Muscle of leg (tissue), 11 donors: Measurements from ENCODE around the gene KIRREL3. TPM values are rescaled to one million over a fixed set of nuclear protein-coding genes. Genes with fewer than 3 reads are reported as not detected.

Experiments used
- DNase-seq: peaks from one replicate; pipeline ENCODE4 v3.0.0; 2013
- H3K27ac ChIP-seq: one replicate; pipeline ENCODE4 v1.5.1; 2013; ENCODE audit warnings: mild to moderate bottlenecking, low read length, control low read depth
- H3K27me3 ChIP-seq: one replicate; pipeline ENCODE4 v1.6.1; 2013; ENCODE audit warnings: low read length; ENCODE audit not compliant: control insufficient read depth, insufficient read depth
- H3K36me3 ChIP-seq: one replicate; pipeline ENCODE4 v1.6.1; 2013; ENCODE audit warnings: low read length; ENCODE audit not compliant: control insufficient read depth, insufficient read depth
- H3K4me1 ChIP-seq: one replicate; pipeline ENCODE4 v1.6.1; 2013; ENCODE audit warnings: low read length; ENCODE audit not compliant: control insufficient read depth, insufficient read depth
- H3K4me3 ChIP-seq: one replicate; pipeline ENCODE4 v1.5.1; 2013; ENCODE audit warnings: low read length, control low read depth
- H3K9me3 ChIP-seq: replicated peaks from 2 replicates; pipeline ENCODE4 v1.6.1; 2013; ENCODE audit warnings: low read depth, low read length; ENCODE audit not compliant: control insufficient read depth
- WGBS: methylation state at CpG from one replicate; pipeline ENCODE4 v1.1.5; 2013; ENCODE audit warnings: missing lambda C conversion rate; ENCODE audit not compliant: insufficient coverage; 5-methylcytosine and 5-hydroxymethylcytosine counted together
- polyA plus RNA-seq, 8 donors: library from polyadenylated mRNA; unstranded; fragments of 120-200 nt; gene quantifications; one replicate each; pipeline versions ENCODE4 v1.2.1 to v1.2.3, GENCODE V29; 2013; ENCODE audit warnings: inconsistent platforms in 1 of 8, low replicate concordance in 1 of 8; ENCODE audit not compliant: insufficient read length in 8 of 8, insufficient read depth in 1 of 8
- total RNA-seq: library from RNA; stranded (reverse); fragments of 120-200 nt; gene quantifications from one replicate; pipeline ENCODE4 v1.2.4, GENCODE V29; 2013

KIRREL3 gene
- total and polyA plus RNA-seq, 9 donors = 0.27 to 1.8 (median 0.93) TPM

DNA sequence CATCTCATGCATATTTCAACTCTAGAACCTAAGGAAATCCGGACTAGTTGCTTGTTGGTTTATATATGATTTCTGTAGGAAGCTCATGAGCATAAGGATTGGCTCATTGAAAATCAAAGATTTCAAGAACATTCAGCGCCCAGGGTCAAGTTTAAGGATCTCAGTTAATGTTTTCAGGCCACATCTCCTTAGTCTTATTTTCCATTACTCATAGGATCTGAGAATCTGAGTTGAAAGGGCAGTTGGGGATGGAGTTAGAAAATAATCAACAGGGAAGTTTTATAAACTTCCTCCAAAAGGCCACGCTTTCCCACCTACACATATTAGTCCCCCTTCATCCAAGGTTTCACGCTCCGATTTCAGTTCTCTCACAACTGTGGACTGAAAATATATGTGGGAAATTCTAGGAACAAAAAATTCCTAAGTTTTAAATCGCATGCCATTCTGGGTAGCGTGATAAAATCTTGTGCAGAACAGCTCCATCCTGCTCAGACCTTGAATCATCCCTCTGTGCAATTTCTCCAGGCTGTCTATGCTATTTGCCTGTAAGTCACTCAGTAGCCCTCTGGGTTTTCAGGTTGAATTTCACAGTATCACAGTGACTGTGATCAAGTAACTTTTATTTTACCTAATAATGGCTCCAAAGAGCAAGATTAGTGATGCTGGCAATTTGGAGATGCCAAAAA is 160.2 kb downstream of the KIRREL3 start:
- Histone ChIP-seq H3K27me3 (no peaks in the 10 kb centered on the region), H3K36me3 (no peaks in the 10 kb centered on the region), H3K4me3 (no peak overlapping the region), H3K4me1 (no peaks in the 10 kb centered on the region), H3K9me3 (no peaks in the 10 kb centered on the region), H3K27ac (no peak overlapping the region)
- WGBS = 53% methylated on average over 2 of the region's 7 CpGs
- no peak for DNase-seq

- WGBS = 33% methylated on average over 1 of the region's 7 CpGs
- no peaks in the 10 kb centered on the region for H3K9me3 ChIP-seq
- H3K27me3 ChIP-seq = no peaks in the 10 kb centered on the region
- peaks cover 2% of the 10 kb centered on the region for H3K4me1 ChIP-seq
- no peaks in the 10 kb centered on the region for H3K36me3 ChIP-seq
- H3K4me3 ChIP-seq = no peak overlapping the region
- H3K27ac ChIP-seq = no peak overlapping the region
- DNase-seq = no peak
Observed at GRCh38 chr11:126839496-126839895, 161.1 kb downstream of the KIRREL3 start.

DNA sequence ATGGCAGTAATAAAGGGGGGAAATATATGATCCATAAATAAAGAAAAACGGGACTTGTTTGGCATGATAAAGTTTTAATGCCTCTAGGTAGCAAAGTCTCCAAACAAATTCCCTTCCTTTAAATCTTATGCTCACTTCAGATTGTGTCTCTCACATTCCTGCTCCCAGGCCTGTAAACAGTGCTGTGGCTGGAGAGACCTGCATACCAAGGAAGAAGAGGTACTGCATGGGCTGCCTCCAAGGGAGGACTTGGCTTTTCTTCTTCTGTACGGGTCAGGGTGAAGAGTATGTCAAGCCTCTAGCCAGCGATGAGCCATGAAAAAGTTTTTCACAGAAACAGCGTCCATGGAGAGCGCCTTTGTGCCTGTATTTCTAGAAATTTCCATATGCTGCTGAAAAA is 161.8 kb downstream of the KIRREL3 start:
- H3K27ac ChIP-seq = no peak overlapping the region
- no peak for DNase-seq
- WGBS = 100% methylated on average over 2 of the region's 5 CpGs
- H3K4me1 ChIP-seq = peaks cover 2% of the 10 kb centered on the region
- H3K4me3 ChIP-seq = no peak overlapping the region
- no peaks in the 10 kb centered on the region for H3K27me3 ChIP-seq
- no peaks in the 10 kb centered on the region for H3K36me3 ChIP-seq
- no peaks in the 10 kb centered on the region for H3K9me3 ChIP-seq

- no peak for DNase-seq
- no CpG with 5 or more reads among the region's 3 CpGs for WGBS
- Histone ChIP-seq H3K4me3 (no peak overlapping the region), H3K9me3 (no peaks in the 10 kb centered on the region), H3K4me1 (peaks cover 2% of the 10 kb centered on the region), H3K36me3 (no peaks in the 10 kb centered on the region), H3K27me3 (no peaks in the 10 kb centered on the region), H3K27ac (no peak overlapping the region)
Observed at GRCh38 chr11:126837581-126837980, 163.0 kb downstream of the KIRREL3 start.

GRCh38 chr11:126834573-126834972 is 166.0 kb downstream of the KIRREL3 start:
- H3K4me3 ChIP-seq = no peak overlapping the region
- WGBS = 87% methylated on average over 5 of the region's 8 CpGs
- no peaks in the 10 kb centered on the region for H3K36me3 ChIP-seq
- H3K27me3 ChIP-seq = no peaks in the 10 kb centered on the region
- no peak overlapping the region for H3K27ac ChIP-seq
- H3K9me3 ChIP-seq = no peaks in the 10 kb centered on the region
- H3K4me1 ChIP-seq = peaks cover 2% of the 10 kb centered on the region
- peak; percentile 26 for DNase-seq

DNA sequence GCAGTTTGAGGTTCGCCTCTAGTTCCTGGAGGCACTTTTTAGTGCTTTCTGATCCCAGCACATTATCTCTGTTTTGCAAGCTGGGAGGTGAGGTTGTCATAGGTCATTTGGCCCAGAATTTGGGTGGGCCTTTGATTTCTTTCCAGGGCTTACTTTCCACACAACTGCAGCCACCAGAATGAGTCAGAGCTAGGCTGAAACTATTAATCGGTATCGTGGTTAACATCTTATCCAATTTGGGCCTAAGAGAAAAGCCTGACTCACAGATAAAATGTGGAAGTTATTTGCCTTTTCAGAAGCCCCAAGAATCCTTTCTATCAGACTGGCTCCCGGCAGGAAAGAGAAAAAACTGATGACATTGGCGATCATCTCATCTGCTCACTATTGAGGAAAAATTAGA is 166.4 kb downstream of the KIRREL3 start:
- DNase-seq = peak; percentile 53
- H3K4me1 ChIP-seq = peaks cover 2% of the 10 kb centered on the region
- 63% methylated on average over 2 of the region's 5 CpGs for WGBS

GRCh38 chr11:126833065-126833464 is 167.5 kb downstream of the KIRREL3 start:
- WGBS = no CpG with 5 or more reads among the region's 1 CpG
- Histone ChIP-seq H3K27me3 (no peaks in the 10 kb centered on the region), H3K36me3 (no peaks in the 10 kb centered on the region), H3K4me3 (no peak overlapping the region), H3K4me1 (peaks cover 2% of the 10 kb centered on the region), H3K27ac (no peak overlapping the region), H3K9me3 (no peaks in the 10 kb centered on the region)
- no peak for DNase-seq

More for the DNA sequence above, 166.4 kb downstream of the KIRREL3 start:
- H3K27me3 ChIP-seq = no peaks in the 10 kb centered on the region
- no peaks in the 10 kb centered on the region for H3K9me3 ChIP-seq
- no peak overlapping the region for H3K27ac ChIP-seq
- no peaks in the 10 kb centered on the region for H3K36me3 ChIP-seq
- H3K4me3 ChIP-seq = no peak overlapping the region

GRCh38 chr11:126832387-126832786 is 168.2 kb downstream of the KIRREL3 start:
- H3K36me3 ChIP-seq = no peaks in the 10 kb centered on the region
- WGBS = 76% methylated on average over 6 of the region's 6 CpGs
- no peak overlapping the region for H3K27ac ChIP-seq
- peaks cover 2% of the 10 kb centered on the region for H3K4me1 ChIP-seq
- H3K9me3 ChIP-seq = no peaks in the 10 kb centered on the region
- H3K4me3 ChIP-seq = no peak overlapping the region
- H3K27me3 ChIP-seq = no peaks in the 10 kb centered on the region
- no peak for DNase-seq

- Histone ChIP-seq H3K4me3 (no peak overlapping the region), H3K36me3 (no peaks in the 10 kb centered on the region), H3K27ac (no peak overlapping the region), H3K27me3 (peaks cover 4% of the 10 kb centered on the region), H3K9me3 (no peaks in the 10 kb centered on the region), H3K4me1 (peaks cover 2% of the 10 kb centered on the region)
- WGBS = 61% methylated on average over 5 of the region's 7 CpGs
- no peak for DNase-seq
Observed at GRCh38 chr11:126830216-126830806, 170.3 kb downstream of the KIRREL3 start.

GRCh38 chr11:126829716-126830115 is 170.9 kb downstream of the KIRREL3 start:
- H3K27ac ChIP-seq = no peak overlapping the region
- no peak for DNase-seq
- no peaks in the 10 kb centered on the region for H3K36me3 ChIP-seq
- no peaks in the 10 kb centered on the region for H3K9me3 ChIP-seq
- peaks cover 4% of the 10 kb centered on the region for H3K27me3 ChIP-seq
- peaks cover 2% of the 10 kb centered on the region for H3K4me1 ChIP-seq
- WGBS = no CpG with 5 or more reads among the region's 2 CpGs
- H3K4me3 ChIP-seq = no peak overlapping the region
